AG09309 (cell line): Measurements from ENCODE around the gene CYP27B1.

Experiments
- DNase-seq: peaks from one replicate; pipeline ENCODE4 v3.0.0-alpha.2; 2010; ENCODE audit warnings: low read depth
- H3K4me3 ChIP-seq: 2 replicates; pipeline ENCODE4 v1.5.1; 2011; ENCODE audit warnings: mild to moderate bottlenecking, low read depth, low read length, moderate library complexity; ENCODE audit not compliant: control insufficient read depth
- TF ChIP-seq, protein P1 (sequence below): IDR thresholded peaks from 2 replicates; pipeline ENCODE4 v1.5.1; 2011; ENCODE audit warnings: mild to moderate bottlenecking, low read depth, low read length, inconsistent platforms; ENCODE audit not compliant: insufficient read depth, control insufficient read depth; ENCODE audit errors: missing control alignments

The CYP27B1 gene

GRCh38 chr12:57811028-57811755, 44.3 kb upstream of the CYP27B1 start:
- TF ChIP-seq, protein P1, sequence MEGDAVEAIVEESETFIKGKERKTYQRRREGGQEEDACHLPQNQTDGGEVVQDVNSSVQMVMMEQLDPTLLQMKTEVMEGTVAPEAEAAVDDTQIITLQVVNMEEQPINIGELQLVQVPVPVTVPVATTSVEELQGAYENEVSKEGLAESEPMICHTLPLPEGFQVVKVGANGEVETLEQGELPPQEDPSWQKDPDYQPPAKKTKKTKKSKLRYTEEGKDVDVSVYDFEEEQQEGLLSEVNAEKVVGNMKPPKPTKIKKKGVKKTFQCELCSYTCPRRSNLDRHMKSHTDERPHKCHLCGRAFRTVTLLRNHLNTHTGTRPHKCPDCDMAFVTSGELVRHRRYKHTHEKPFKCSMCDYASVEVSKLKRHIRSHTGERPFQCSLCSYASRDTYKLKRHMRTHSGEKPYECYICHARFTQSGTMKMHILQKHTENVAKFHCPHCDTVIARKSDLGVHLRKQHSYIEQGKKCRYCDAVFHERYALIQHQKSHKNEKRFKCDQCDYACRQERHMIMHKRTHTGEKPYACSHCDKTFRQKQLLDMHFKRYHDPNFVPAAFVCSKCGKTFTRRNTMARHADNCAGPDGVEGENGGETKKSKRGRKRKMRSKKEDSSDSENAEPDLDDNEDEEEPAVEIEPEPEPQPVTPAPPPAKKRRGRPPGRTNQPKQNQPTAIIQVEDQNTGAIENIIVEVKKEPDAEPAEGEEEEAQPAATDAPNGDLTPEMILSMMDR = no peak
- H3K4me3 ChIP-seq = no peak overlapping the region
- DNase-seq = no peak

- DNase-seq = no peak
- TF ChIP-seq, protein P1 = no peak
These were observed 43.6 kb upstream of the CYP27B1 start for GRCh38 chr12:57810450-57810849.

GRCh38 chr12:57809425-57809824, 42.5 kb upstream of the CYP27B1 start:
- TF ChIP-seq, protein P1 = no peak

More at GRCh38 chr12:57810450-57810849, 43.6 kb upstream of the CYP27B1 start:
- H3K4me3 ChIP-seq = no peak overlapping the region

DNA sequence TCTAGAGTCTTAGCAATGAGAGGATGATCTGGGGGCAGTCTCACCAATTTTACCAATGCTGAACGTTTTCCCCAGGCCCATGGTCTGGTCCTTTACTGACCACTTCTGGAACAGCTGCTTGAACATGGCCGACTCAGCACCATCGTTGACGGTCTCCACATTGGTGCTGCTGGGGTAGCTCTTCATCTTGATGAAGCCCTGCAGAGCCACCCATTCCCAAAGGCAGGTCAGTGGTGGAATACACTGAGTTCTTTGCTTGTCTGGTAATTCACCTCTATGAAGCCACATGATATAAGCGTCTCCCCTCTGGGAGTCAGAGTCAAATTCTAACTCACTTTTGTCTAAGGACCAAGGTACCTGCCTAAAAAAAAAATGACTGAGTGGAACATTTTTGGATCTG, 41.5 kb upstream of the CYP27B1 start:
- H3K4me3 ChIP-seq = no peak overlapping the region
- DNase-seq = no peak
- TF ChIP-seq, protein P1 = no peak

More at GRCh38 chr12:57809425-57809824, 42.5 kb upstream of the CYP27B1 start:
- DNase-seq = no peak
- H3K4me3 ChIP-seq = no peak overlapping the region

DNA sequence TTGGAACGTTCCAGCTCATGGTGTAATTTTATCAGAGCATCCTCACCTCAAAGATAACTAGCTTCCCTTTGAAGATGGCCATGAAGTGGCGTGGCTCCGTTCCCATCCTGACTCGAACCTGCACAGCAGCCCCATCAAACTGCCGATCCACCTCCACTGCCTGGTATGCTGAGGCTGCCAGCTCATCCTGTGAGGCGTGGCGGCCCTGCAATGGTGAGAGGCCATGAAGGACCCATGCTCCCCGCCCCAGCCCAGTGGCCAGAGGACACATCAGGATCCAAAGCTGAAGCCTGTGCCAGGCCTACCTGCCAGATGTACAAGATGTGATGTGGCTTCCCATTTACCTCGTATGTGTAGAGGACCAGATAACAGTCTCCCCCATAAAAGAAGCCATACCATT, 40.4 kb upstream of the CYP27B1 start:
- no peak overlapping the region for H3K4me3 ChIP-seq
- TF ChIP-seq, protein P1 = no peak
- no peak for DNase-seq

DNA sequence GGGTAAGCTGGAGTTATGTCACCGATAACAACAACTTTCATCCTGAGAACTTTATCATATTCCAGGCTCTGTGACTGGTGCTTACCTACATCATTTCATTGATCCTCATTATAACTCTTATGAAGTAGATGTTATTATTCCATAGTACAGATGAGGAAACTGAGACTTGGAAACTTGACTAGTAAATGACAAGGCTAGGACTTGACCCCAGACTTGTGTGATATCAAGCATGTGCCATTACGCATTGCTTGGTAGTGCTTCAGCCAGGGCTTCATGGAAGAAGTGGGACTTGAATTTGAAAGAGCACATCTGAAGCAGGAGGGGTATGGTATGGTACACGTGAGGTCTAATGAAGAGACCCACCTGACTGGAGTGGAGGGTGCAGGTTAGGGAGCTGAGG, 39.8 kb upstream of the CYP27B1 start:
- DNase-seq = no peak
- no peak overlapping the region for H3K4me3 ChIP-seq
- TF ChIP-seq, protein P1 = no peak
